ENCODE data around the gene PLD1.

DNA sequence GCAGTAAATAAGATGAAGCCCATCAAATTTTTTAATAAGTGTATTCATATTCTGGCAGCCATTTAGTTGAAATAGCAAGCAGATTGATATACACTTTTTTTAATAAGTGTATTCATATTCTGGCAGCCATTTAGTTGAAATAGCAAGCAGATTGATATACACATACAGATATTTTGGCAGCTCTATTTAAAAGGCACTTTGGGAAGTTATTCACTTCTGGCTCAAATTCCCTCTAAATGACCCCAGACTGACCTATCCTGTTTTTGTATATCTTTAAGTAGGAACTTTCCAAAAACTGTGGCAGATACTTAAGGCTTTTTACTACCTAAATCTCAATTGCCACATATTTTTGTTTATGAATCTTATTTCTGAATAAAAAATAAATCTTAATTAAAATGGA is 122.3 kb downstream of the PLD1 start:
- TF ChIP-seq, protein P1, sequence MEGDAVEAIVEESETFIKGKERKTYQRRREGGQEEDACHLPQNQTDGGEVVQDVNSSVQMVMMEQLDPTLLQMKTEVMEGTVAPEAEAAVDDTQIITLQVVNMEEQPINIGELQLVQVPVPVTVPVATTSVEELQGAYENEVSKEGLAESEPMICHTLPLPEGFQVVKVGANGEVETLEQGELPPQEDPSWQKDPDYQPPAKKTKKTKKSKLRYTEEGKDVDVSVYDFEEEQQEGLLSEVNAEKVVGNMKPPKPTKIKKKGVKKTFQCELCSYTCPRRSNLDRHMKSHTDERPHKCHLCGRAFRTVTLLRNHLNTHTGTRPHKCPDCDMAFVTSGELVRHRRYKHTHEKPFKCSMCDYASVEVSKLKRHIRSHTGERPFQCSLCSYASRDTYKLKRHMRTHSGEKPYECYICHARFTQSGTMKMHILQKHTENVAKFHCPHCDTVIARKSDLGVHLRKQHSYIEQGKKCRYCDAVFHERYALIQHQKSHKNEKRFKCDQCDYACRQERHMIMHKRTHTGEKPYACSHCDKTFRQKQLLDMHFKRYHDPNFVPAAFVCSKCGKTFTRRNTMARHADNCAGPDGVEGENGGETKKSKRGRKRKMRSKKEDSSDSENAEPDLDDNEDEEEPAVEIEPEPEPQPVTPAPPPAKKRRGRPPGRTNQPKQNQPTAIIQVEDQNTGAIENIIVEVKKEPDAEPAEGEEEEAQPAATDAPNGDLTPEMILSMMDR (conservative IDR thresholded peaks at IDR 0.05): no peak
- no peak for TF ChIP-seq EZH2 (IDR thresholded peaks at IDR 0.05; ENCODE audit: low read depth)

All from PC-9 (cell line).